Fibroblast of lung (primary cell): ENCODE measurements around the gene ITPR1. TPM values are rescaled to one million over a fixed set of nuclear protein-coding genes. Genes with fewer than 3 reads are reported as not detected.

Source experiments
- DNase-seq, 2 donors: peaks; one replicate each; pipeline versions ENCODE4 v3.0.0 to v3.0.0-alpha.2; 2010; ENCODE audit warnings: low read depth in 2 of 2
- H2AFZ ChIP-seq: 2 replicates; pipeline ENCODE4 v1.5.1; 2012; ENCODE audit warnings: low read length, control low read depth, inconsistent platforms
- H3K27ac ChIP-seq: 2 replicates; pipeline ENCODE4 v1.5.1; 2011; ENCODE audit warnings: low read length, control low read depth; ENCODE audit not compliant: insufficient read depth
- H3K27me3 ChIP-seq: 2 replicates; pipeline ENCODE4 v1.5.1; 2011; ENCODE audit warnings: mild to moderate bottlenecking, low read length; ENCODE audit not compliant: control insufficient read depth, insufficient read depth
- H3K36me3 ChIP-seq: 2 replicates; pipeline ENCODE4 v1.5.1; 2011; ENCODE audit warnings: low read length; ENCODE audit not compliant: control insufficient read depth, insufficient read depth
- H3K4me1 ChIP-seq: 2 replicates; pipeline ENCODE4 v1.5.1; 2011; ENCODE audit warnings: low read length; ENCODE audit not compliant: control insufficient read depth, insufficient read depth; ENCODE audit errors: extremely low read depth
- H3K4me2 ChIP-seq: 2 replicates; pipeline ENCODE4 v1.5.1; 2011; ENCODE audit warnings: low read length, control low read depth; ENCODE audit not compliant: insufficient read depth; ENCODE audit errors: extremely low read depth
- H3K4me3 ChIP-seq, 4 experiments: fragments of 200-600 bp in 1 of 4; sonication (generic) in 1 of 4; replicated peaks in 1 of 4; 2 replicates each; pipeline ENCODE4 v1.5.1; 2011 to 2016; ENCODE audit warnings: low read length in 4 of 4, low read depth in 3 of 4, mild to moderate bottlenecking in 3 of 4, control low read depth in 2 of 4, inconsistent platforms in 1 of 4, mixed read lengths in 1 of 4; ENCODE audit not compliant: insufficient read depth in 1 of 4; ENCODE audit errors: control extremely low read depth in 1 of 4
- H3K79me2 ChIP-seq: 2 replicates; pipeline ENCODE4 v1.5.1; 2012; ENCODE audit warnings: mild to moderate bottlenecking, low read length, inconsistent platforms; ENCODE audit not compliant: control insufficient read depth, insufficient read depth
- H3K9ac ChIP-seq: 2 replicates; pipeline ENCODE4 v1.5.1; 2011; ENCODE audit warnings: mild to moderate bottlenecking, low read length, control low read depth; ENCODE audit not compliant: insufficient read depth
- H3K9me3 ChIP-seq: 2 replicates; pipeline ENCODE4 v1.5.1; 2012; ENCODE audit warnings: low read depth, low read length; ENCODE audit not compliant: control insufficient read depth, insufficient read depth
- H4K20me1 ChIP-seq: 2 replicates; pipeline ENCODE4 v1.5.1; 2011; ENCODE audit warnings: low read length; ENCODE audit not compliant: control insufficient read depth, insufficient read depth; ENCODE audit errors: extremely low read depth
- EZH2 ChIP-seq: IDR thresholded peaks from 2 replicates; pipeline ENCODE4 v1.5.1; 2012; ENCODE audit warnings: low read length, control low read depth, mild to moderate bottlenecking; ENCODE audit errors: missing control alignments
- polyA plus RNA-seq, 2 donors: library from polyadenylated mRNA; depleted of rRNA in 1 of 2; stranded (reverse) in 1 of 2; unstranded in 1 of 2; fragments of >200 nt; gene quantifications; 2 replicates each; pipeline ENCODE4 v1.2.1, GENCODE V29; 2011 to 2012; ENCODE audit warnings: missing spikeins in 1 of 2
- total RNA-seq: library from RNA; depleted of rRNA; stranded (reverse); fragments of >200 nt; gene quantifications from 2 replicates; pipeline ENCODE4 v1.2.1, GENCODE V29; 2014
- TF ChIP-seq, protein P1 (sequence below), 2 donors: IDR thresholded peaks in 1 of 2; conservative IDR thresholded peaks in 1 of 2; 1 replicate in 1 of 2; 2 replicates in 1 of 2; pipeline ENCODE4 v1.5.1; 2011 to 2012; ENCODE audit warnings: low read length in 2 of 2, control low read depth in 1 of 2, inconsistent platforms in 1 of 2, low read depth in 1 of 2, mild to moderate bottlenecking in 1 of 2

The ITPR1 gene
- total and polyA plus RNA-seq, 2 donors (not counting 1 experiment from before 2014, with no cell fraction given) = 19.2 to 87.0 TPM

DNA sequence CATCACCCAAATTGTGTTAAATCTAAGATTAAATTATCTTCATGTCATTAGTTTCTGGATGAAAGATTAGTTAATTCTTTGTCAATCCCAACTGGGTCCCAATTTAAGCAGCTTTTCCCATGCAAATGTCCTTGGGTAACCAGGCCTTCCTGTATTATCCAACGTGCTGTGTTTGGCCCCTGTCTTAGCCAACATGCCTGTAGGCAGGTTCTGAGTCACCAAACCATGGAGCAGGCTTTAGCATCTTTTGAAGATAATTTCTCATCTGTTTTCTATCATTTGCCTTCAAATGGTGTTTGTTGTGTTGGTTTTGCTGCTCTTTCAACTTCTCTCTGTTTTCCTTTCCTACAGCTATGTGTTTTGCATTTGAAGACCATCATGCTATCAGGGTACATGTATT lies 216.2 kb downstream of the ITPR1 start:
- Histone ChIP-seq H3K9ac (no peak overlapping the region), H3K4me1 (no peaks in the 10 kb centered on the region), H3K4me3 (no peak overlapping the region), H3K9me3 (no peaks in the 10 kb centered on the region), H4K20me1 (no peaks in the 10 kb centered on the region), H2AFZ (no peak overlapping the region), H3K27me3 (no peaks in the 10 kb centered on the region), H3K79me2 (no peaks in the 10 kb centered on the region), H3K36me3 (no peaks in the 10 kb centered on the region), H3K27ac (no peak overlapping the region), H3K4me2 (no peak overlapping the region)
- TF ChIP-seq EZH2 = no peak
- TF ChIP-seq, protein P1, sequence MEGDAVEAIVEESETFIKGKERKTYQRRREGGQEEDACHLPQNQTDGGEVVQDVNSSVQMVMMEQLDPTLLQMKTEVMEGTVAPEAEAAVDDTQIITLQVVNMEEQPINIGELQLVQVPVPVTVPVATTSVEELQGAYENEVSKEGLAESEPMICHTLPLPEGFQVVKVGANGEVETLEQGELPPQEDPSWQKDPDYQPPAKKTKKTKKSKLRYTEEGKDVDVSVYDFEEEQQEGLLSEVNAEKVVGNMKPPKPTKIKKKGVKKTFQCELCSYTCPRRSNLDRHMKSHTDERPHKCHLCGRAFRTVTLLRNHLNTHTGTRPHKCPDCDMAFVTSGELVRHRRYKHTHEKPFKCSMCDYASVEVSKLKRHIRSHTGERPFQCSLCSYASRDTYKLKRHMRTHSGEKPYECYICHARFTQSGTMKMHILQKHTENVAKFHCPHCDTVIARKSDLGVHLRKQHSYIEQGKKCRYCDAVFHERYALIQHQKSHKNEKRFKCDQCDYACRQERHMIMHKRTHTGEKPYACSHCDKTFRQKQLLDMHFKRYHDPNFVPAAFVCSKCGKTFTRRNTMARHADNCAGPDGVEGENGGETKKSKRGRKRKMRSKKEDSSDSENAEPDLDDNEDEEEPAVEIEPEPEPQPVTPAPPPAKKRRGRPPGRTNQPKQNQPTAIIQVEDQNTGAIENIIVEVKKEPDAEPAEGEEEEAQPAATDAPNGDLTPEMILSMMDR (conservative IDR thresholded peaks at IDR 0.05 in 1 of 2, IDR thresholded peaks at IDR 0.05 in 1 of 2; ENCODE audit: low read depth in 1 of 2, low read length in 2 of 2) = no peak
- DNase-seq = no peak

DNA sequence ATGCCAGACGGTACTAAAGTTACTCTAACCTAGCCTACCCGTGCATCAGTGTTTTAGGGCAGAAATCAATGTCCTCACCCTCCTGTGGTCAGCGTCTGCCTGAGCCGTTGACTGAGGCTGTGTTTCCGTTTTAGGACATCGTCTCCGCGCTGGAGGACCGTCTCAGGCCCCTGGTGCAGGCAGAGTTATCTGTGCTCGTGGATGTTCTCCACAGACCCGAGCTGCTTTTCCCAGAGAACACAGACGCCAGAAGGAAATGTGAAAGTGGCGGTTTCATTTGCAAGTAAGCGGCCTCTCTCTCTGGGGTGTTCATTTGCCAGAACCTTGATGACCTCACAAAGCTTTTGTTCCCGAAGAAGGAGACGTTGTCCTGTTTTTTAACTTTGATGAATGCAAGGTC lies 217.0 kb downstream of the ITPR1 start:
- TF ChIP-seq, protein P1 (conservative IDR thresholded peaks at IDR 0.05 in 1 of 2, IDR thresholded peaks at IDR 0.05 in 1 of 2; ENCODE audit: low read depth in 1 of 2, low read length in 2 of 2) = no peak
- no peak for TF ChIP-seq EZH2
- Histone ChIP-seq H3K4me3 (no peak overlapping the region), H3K79me2 (no peaks in the 10 kb centered on the region), H3K27ac (no peak overlapping the region), H3K9ac (no peak overlapping the region), H2AFZ (no peak overlapping the region), H3K27me3 (no peaks in the 10 kb centered on the region), H4K20me1 (no peaks in the 10 kb centered on the region), H3K4me1 (no peaks in the 10 kb centered on the region), H3K9me3 (no peaks in the 10 kb centered on the region), H3K36me3 (no peaks in the 10 kb centered on the region), H3K4me2 (no peak overlapping the region)
- no peak for DNase-seq

DNA sequence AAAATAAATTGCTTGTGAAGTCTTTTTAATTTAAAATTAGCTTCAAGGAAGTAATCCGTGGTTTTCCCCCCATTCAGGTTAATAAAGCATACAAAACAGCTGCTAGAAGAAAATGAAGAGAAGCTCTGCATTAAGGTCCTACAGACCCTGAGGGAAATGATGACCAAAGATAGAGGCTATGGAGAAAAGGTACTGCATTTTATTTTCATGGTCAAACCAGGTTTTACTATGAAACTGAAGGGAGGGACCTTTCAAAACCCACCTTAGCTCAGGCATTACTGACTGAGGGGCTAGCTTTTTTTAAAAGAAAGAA lies 218.5 kb downstream of the ITPR1 start:
- no peaks in the 10 kb centered on the region for H3K27me3 ChIP-seq
- no peak overlapping the region for H3K9ac ChIP-seq
- no peaks in the 10 kb centered on the region for H3K9me3 ChIP-seq
- no peak overlapping the region for H3K4me2 ChIP-seq
- H3K27ac ChIP-seq = no peak overlapping the region
- no peaks in the 10 kb centered on the region for H4K20me1 ChIP-seq
- no peak overlapping the region for H2AFZ ChIP-seq
- no peaks in the 10 kb centered on the region for H3K79me2 ChIP-seq
- no peak for DNase-seq
- TF ChIP-seq EZH2 = no peak
- TF ChIP-seq, protein P1 (conservative IDR thresholded peaks at IDR 0.05 in 1 of 2, IDR thresholded peaks at IDR 0.05 in 1 of 2; ENCODE audit: low read depth in 1 of 2, low read length in 2 of 2) = no peak
- no peaks in the 10 kb centered on the region for H3K36me3 ChIP-seq
- no peak overlapping the region for H3K4me3 ChIP-seq
- H3K4me1 ChIP-seq = peaks cover 3% of the 10 kb centered on the region
